T follicular helper cell (primary cell): ENCODE measurements around the gene TAC3.
"Not testable (repeated sequence)": the region's sequence is repeated elsewhere in the genome, so short reads cannot be mapped to it uniquely, and the experiment has no call there.

Source experiments
- DNase-seq: peaks from one replicate; pipeline ENCODE4 v3.0.0-alpha.2; 2020; ENCODE audit warnings: low read depth
- total RNA-seq, 2 experiments: gene quantifications; one replicate each; lab custom pipeline; 2026; lab: John Stamatoyannopoulos, UW

TAC3 gene
- 0.04 to 0.06 reads per million in 2 experiments for total RNA-seq

DNA sequence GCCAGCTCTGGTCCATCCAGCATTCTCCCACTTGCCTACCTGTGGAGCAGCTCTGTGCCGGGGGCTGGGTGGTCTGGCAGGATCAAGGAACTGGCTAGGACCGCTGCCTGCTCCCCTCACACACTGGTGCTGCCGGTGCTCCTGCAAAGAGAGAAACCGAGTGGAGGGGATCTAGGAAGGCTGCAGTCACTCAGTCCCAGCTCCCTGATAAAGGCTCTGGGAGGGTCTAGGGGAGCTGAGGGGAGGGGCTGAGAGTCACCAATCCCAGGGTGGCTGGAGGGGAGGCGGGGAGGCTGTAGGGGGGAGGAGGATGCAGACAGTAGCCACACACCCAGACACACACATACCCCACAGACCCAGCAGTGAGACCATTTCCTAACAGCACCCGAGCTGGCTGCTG lies at the start of gene TAC3:
Gene TAC3 (minus strand): TSS at position 182 of the 400 bp plus-strand sequence. CDS start 732 bp downstream, outside the sequence.
- DNase-seq = no peak

DNA sequence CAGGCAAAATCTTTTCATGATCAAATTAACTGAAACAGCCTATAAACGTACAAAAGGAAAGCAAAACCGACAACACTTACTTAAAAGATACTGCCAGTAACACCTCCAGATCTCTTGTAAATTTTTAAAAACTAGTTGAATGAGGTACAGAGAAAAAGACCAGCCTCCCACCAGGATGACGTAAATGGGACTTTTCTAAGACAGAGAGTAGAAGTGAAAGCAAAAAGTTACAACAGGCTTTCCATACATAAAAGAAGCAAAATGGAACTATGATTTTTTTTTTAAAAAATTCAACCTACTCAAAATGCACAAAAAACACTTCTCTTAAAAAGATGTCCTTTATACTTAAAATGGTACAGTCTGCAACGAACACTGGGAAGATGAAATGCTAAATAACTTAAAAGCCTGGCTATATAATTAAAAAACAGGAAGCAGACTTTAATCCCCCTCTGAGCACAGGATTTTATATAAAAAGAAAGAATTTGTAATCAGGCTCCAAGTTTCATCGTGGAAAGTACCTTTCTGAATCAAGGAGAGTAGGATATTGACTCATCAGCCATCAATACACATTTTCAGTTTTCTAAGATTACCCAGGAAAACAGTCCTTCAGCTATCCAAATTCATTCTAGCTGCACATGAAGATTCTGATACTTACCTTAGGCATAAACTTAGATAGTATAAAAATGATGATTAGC lies 47.8 kb upstream of the TAC3 start:
- DNase-seq = peak; percentile 53

DNA sequence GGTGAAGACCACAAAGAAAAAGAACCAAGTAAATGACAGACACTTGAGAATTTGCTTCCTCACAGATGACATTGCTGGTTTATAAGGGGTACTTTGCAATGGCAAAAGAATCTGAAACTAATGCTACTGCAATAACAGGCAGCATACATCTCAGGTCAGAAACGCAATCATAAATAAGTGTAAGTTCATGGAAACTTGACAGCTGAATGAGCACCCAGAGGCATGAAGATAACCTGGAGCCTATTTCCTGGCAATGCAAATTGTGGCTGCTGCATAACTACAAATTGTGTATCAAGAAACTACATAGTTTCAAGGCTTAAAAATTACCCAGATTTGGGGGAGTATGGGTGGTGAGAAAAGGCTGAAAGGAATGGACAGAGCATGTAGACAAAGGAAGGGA lies 42.1 kb upstream of the TAC3 start:
- no peak for DNase-seq

DNA sequence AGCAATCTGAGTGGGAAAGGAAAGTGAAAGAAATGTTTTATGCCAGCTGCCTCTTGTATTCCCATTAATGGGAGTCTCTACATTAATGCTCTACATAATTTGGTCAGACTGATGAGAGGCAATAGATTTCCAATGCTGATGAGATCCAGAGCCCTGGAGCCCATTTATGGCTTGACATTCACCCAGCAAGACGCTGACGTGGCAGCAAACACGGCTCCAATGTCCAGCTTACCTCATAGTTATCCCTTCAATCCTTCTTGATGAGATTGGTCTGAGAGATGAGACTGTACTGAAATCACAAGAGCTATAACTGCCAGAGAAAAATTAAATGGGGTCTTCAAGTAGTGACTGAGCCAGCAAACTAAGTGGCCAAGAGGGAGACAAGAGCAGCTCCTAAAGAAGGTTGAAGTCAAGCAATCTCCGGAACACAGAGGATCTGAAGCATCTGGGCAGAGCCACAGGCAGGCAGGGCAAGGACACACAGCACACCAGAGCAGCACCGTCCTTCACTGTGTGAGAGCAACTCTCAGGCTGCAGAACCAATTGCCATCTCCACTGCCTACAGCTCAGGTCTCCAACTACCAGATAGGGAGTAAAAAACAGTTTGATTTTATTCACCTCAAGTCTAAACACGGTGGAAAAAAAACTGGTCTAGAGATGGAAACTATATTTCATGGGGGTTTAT lies 40.9 kb upstream of the TAC3 start:
- no peak for DNase-seq

DNA sequence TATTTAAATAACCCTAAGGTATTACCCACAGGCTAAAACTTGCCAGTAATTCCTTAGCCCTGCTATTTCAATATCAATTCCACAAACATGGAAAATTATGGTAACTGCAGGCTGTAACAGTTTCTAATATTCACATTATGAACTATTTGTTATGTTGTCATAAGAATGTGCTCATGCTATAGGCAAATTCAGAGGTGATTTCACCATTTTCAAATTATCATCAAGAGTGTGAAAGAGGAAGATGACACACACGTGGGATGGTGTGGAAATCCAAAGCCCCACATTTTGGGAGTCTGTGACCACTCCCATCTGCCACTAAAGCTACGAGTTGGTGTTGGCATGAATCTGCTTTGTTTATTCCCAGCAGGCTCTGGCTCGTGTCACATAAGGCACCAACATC lies 39.5 kb upstream of the TAC3 start:
- no peak for DNase-seq

DNA sequence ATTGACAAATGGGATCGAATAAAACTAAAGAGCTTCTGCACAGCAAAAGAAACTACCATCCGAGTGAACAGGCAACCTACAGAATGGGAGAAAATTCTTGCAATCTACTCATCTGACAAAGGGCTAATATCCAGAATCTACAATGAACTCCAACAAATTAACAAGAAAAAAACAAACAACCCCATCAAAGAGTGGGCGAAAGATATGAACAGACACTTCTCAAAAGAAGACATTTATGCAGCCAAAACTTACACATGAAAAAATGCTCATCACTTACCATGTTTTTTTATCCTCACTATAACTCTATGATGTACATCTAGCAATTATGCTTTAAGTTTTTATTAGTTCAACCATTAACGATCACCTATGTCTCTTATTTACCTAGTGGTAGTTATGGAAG lies 37.6 kb upstream of the TAC3 start:
- not testable (repeated sequence) for DNase-seq

DNA sequence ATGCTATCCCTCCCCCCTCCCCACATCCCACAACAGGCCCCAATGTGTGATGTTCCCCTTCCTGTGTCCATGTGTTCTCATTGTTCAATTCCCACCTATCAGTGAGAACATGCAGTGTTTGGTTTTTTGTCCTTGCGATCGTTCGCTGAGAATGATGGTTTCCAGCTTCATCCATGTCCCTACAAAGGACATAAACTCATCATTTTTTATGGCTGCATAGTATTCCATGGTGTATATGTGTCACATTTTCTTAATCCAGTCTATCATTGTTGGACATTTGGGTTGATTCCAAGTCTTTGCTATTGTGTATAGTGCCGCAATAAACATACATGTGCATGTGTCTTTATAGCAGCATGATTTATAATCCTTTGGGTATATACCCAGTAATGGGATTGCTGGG lies 36.8 kb upstream of the TAC3 start:
- not testable (repeated sequence) for DNase-seq

DNA sequence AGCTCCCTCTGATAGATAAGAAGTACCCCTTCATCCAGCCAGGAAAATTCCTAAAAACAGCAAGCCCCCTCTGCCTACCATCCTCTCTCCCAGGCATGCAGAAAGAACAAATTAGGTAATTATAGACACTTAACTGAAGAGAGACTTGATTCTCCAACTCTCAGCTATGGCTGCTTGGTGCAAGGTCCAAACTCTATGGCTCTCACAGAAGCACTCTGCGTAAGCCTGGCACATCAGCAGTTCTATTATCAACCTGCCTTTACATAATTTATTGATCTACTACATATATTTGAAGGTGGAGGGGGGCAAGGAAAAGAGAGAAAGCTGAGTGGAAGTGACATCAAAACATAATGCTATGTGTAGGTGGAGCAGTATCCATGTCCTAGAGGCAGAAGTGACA lies 34.7 kb upstream of the TAC3 start:
- DNase-seq = no peak

DNA sequence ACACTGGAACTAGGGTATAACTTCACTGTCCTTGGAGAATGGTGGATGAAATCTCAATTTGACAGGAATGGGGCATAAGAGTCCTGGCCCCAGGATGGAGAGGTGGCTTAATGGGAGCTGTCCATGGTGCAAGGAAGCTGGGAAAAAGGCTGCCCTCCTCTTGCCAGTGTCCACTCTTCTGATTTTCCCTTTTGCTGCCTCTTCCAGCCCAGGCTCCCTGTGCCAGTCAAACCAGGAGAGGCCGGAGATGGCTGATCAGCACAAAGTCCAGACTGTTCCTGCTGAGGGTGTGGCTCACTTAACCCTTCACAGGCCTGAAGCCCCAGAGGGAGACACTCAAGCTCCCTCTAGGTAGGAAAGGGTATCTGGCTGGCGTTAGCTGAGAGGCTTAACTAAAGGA lies 33.6 kb upstream of the TAC3 start, which contains the start of gene MYO1A:
Gene MYO1A (minus strand): TSS at position 240 of the 400 bp plus-strand sequence. CDS start 1,806 bp downstream, outside the sequence.
- no peak for DNase-seq

DNA sequence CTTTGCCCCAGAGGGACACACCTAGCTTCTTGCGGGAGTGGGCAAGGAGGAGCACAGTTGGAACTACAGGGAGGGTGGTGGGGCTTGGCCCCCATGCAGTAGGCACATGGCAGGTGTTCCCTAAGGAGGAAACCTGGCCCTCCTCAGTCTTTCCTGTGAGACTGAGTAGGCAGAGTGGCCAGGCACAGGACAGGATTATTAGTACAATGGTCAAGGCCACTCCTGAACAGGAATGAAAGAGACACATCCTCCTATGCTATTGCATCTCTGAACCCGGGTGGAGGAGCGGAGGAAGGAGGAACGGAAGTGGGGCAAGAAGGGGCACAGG lies 32.8 kb upstream of the TAC3 start:
- no peak for DNase-seq

DNA sequence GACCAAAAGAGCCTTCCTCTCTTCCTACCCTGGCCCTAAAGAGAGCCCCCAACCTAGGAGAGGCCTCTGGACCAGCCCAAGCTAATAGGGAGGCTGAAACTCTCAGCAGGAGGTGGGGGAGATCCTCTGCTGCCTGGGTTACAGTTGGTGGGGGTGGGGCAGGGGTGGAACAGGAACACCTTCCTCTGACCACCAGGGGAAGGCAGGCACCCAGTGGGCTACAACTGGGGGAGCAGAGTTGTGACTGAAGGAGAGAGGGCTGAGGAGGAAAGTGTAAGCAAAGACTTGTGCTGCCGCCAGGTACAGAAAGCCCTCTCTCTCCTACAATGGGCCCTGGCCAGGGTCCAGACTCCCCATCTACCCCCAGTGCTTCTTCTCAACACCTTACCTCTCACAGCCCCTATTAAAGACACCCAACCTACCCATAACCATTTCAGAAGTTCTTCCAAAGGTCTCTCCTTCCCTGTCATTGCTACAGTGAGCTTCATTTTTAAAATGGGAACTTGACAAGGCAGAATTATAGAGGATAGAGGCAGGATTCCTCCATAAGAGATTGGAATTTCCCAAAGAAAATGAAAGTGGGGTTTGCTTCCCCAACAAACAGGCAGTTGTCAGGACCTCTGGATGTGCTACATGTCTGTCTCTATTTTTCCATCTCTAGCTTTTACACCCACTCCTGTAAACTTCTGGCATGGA lies 32.2 kb upstream of the TAC3 start:
- no peak for DNase-seq

DNA sequence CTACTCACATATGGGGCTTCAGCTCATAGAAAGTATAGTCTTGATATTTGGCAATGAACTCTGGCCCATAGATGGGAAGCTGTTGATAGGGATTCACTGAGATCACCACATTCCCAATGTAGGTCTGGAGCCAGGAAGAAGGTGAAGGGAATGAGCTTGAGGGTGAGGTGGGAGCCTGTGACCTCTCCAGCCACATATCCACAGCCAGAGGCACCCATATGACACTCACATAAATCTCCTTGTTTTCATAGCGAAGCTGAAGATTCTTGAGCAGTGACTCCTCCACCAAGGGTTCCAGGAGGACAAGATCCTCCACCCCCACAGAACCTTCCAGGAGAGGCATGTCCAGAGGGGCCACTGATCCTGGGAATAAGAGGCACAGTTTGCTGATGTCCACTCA lies 31.7 kb upstream of the TAC3 start:
- DNase-seq = no peak

DNA sequence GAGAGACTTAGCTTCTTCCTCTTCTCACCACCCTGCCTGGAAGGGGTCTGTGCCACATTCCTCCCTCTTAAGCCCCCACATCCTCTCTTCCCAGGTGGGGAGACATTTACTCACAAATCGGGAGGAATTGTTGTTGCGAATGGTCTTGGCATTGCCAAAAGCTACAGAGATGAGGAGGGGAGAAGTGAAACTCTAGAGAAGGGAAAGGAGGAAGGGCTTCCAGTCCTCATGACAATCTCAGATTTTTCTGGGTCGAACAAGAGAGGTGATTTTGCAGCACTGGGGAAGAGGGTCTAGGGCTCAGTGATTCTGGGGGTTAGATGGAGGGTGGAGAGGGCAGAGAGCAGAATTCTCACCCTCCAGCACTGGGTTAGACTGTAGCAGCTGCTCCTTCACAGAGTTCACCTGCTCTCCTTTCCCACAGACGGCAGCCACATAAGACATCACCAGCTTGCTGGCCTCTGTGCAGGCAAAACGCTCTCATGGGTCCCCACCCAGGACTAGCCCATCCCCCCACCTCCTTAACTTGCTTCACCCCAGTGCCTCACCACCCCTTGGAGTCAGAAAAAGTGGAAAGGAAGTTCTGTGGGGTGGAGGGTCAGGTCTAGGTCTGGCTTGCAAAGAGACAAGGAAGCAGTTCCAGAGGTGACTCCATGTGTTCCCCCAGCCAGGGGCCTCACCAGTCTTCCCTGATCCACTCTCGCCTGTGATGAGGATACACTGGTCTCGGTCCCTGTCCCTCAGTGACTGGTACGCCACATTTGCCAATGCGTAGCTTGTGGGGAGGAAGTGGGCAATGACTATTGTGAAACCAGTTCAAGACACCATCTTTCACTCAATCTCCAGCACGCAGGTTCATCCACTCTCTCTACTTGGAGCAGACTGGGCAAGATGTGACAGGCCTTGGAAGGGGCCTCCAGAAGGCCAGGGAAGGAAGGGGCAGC lies 30.9 kb upstream of the TAC3 start:
- DNase-seq = no peak

DNA sequence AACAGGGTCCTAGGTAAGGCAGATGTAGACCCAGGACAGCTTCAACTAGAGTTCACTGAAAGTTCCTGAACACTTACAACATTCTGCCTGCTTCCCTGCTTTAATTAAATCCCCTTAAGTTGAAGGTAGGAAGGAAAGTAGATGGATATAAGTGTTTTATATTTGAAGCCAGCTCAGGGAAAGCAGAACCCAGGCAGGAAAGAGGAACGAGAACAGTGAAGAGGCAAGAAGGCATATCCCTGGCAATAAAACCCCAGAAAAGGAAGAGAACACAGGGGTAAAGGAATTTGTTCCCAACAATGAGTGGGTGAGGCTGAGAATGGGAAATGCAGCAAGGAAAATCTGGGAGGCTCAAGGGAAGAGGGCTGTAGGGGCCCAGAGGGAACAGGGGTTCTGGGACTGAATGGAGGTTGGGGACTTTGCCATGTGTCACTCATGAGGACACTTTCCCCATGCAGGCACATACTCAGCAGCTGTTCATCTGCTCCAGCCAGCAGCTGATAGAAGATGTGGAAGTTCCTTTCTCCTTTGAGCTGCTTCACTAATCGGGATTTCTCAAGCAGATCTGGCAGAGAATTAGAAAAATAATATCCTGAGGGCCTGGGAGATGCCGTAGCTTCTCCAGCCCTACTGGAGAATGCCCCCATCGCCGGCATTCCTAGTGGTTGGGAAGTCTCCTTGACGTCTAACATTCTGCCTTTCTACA lies 29.9 kb upstream of the TAC3 start:
- DNase-seq = no peak

DNA sequence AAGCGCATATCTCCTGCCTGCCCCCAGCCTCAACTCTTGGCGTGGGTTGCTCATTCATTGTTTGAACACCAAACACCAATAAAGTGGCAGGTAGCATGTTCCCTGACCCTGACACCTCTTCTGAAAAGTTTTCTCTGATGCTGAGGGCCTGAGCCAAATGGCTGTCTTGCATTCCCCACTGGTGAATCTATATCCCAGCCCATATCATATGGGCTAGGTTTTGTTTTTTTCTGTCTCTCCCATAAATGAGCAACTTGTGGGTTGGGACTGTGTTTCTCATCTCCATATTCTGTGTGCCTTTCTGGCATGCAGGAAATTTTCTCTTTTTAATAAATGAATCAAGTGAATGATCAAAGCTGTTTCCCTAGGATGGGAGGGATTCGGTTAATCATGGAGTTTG lies 28.6 kb upstream of the TAC3 start:
- DNase-seq = no peak

DNA sequence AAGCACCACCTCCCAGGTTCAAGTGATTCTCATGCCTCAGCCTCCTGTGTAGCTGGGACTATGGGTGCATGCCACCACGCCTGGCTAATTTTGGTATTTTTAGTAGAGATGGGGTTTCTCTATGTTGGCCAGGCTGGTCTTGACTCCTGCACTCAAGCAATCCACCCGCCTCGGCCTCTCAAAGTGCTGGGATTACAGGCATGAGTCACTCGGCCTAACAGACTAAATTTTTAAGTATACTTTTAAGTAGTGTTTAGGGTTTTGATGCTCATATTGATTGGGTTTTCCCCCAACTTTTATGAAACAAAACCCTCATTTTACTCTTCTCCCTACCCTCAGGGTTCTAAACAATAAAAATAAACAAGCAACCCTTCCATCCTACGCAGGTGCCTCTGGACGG lies 28.1 kb upstream of the TAC3 start:
- DNase-seq = no peak

DNA sequence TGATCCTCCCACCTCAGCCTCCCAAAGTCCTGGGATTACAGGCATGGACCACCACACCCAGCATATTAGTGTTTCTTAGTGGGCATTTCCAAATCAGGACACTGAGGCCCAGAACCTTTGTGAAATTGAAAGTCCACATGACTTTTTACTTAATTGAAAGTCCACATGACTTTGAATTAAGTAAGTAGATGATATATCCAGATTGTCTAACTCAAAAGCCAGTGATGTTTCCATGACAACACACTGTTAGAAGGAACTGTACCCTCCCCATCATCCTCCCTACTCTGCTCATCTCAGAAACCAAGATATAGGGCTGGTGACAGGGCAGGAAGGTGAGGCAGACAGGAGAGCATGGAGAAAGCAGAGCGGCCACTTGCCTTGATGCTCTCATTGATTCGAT lies 26.4 kb upstream of the TAC3 start:
- DNase-seq = no peak

DNA sequence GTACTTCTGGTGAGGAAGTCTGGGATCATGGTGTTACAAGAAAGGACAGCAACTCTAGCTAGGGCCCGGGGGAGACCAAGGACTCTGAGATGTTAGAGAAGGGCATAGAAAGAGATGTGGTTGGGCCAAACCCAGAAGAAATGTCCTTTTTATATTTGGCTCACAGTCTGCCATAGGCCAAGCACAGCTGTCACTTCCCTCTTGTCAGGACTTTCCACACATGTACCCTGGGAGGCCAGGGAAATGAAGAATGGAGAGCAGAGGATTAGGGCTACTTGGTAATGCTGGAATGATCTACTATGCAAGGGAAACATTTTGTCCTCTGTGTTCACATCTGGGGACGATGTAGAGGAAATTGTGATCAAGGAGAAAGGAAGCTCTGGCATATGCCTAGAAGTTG lies 24.4 kb upstream of the TAC3 start:
- DNase-seq = no peak

DNA sequence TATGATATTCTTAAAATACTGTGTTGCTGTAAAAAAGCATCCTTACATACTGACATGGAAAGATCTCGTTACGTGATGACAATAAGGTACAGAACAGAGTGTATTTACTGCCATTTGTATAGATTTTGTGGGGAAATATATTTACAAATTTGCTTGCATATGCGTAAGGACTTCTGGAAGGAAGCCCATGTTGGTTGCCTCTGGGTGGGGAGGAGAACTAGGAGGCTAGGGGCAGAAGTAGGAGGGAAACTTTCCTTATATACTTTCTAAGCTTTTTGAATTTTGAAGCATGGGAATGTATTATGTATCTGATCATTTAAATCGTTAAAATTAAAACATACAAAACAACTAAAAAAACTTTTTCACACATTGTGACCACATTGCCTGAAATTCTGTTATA lies 23.9 kb upstream of the TAC3 start:
- DNase-seq = no peak

DNA sequence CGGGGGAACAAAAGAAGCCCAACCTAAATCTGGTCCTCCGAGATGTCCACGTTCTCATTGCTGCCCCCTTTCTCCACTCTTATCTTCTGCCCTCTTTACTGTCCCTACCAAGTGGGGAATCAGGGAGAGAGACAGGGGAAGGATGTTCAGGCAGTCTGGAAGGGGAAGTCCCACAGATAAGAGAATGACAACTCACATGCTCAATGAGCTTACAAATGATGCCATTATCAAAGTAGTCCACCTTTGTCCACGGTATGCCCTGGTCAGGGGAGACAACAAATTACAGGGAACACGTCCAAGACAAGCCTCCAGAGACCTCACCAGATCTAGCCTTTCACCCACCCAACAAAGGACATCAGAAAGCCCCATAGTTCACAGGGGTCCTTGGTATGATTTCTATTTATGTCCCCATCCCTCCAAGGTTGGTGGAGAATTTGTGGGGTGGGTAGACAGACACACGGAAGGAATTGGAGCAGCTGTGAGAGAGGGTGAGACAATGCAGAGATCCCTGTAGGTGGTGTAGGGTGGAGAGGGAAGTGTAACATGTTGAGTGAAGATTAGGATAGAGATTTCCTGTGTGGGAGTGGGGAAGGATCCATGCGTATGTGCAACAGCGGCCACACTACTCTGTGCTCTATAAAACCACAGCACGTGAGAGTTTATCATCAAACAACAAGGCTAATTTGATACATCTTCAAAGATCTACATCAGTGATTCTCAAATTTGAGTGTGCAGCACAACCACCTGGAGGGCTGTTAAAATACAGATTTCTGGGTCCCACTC lies 22.9 kb upstream of the TAC3 start:
- DNase-seq = no peak

DNA sequence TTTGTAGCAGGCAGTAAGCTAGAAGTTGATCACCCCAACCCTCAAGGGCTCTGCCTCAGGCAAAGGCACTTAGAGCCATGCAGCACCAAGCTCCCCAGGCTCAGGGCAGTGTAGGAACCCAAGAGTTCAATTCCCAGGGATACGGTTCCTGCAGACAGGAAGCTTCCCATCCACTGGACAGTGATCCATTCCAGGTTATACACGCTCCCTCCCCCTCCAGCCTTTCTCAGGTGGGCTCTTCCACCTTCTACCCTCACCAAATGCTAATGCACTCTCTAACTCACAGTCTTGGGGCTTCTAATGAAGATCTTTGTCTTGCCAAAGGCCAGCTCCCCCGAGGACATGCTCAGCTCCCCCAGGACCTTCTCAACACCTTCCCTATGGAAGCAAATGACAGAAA lies 20.9 kb upstream of the TAC3 start:
- DNase-seq = no peak
